ENCODE data around the gene CDK19. TPM values are rescaled to one million over a fixed set of nuclear protein-coding genes. Genes with fewer than 3 reads are reported as not detected.
"Not testable (repeated sequence)": the region's sequence is repeated elsewhere in the genome, so short reads cannot be mapped to it uniquely, and the experiment has no call there.

The CDK19 gene
- total and polyA plus RNA-seq, 2 experiments from 2014 or later: 7.7 to 10.1 TPM

GRCh38 chr6:110761371-110761770 is 53.9 kb downstream of the CDK19 start:
- H3K27ac ChIP-seq (ENCODE audit: low read depth): no peak overlapping the region
- H3K4me2 ChIP-seq: no peak overlapping the region
- ATAC-seq (no peak), DNase-seq (ENCODE audit: low spot score) (no peak)
- Mint-ChIP-seq H3K9me3 (no peaks in the 10 kb centered on the region), H3K4me3 (no peak overlapping the region), H3K27me3 (ENCODE audit: insufficient read depth, low read depth, poor library complexity) (no peaks in the 10 kb centered on the region), H3K4me1 (no peaks in the 10 kb centered on the region), H3K27ac (no peak overlapping the region), H3K36me3 (ENCODE audit: low read depth) (no peaks in the 10 kb centered on the region)
- no peaks in the 10 kb centered on the region for H3K4me1 ChIP-seq (ENCODE audit: insufficient read depth)
- no peaks in the 10 kb centered on the region for H3K36me3 ChIP-seq (ENCODE audit: insufficient read depth)
- no peaks in the 10 kb centered on the region; the same call in 1 of the 2 replicates for H3K79me2 ChIP-seq (replicated peaks; ENCODE audit: insufficient read depth)
- H3F3A ChIP-seq (replicated peaks; ENCODE audit: low read depth): no peaks in the 10 kb centered on the region
- H2AFZ ChIP-seq: no peak overlapping the region
- TF ChIP-seq ETS1 (IDR thresholded peaks at IDR 0.05) (no peak), CTCF (conservative IDR thresholded peaks at IDR 0.05; ENCODE audit: low read depth in 2 of 2) (no peak), JUNB (IDR thresholded peaks at IDR 0.05; ENCODE audit: unreplicated experiment) (no peak), CREB1 (CRISPR knock-in tag; IDR thresholded peaks at IDR 0.05; ENCODE audit: low read depth) (no peak)
- no peak overlapping the region for H3K4me3 ChIP-seq
- no peaks in the 10 kb centered on the region for H3K9me2 ChIP-seq (ENCODE audit: insufficient read depth)
- no peaks in the 10 kb centered on the region; the same call in 1 of the 2 replicates for H4K20me1 ChIP-seq (replicated peaks; ENCODE audit: insufficient read depth)
- no peaks in the 10 kb centered on the region for H3K27me3 ChIP-seq (ENCODE audit: insufficient read depth)

GRCh38 chr6:110760589-110760988 is 54.7 kb downstream of the CDK19 start:
- Mint-ChIP-seq H3K27ac (no peak overlapping the region), H3K27me3 (ENCODE audit: insufficient read depth, low read depth, poor library complexity) (no peaks in the 10 kb centered on the region)

GRCh38 chr6:110760098-110760497 is 55.2 kb downstream of the CDK19 start:
- not testable (repeated sequence) for H3K36me3 ChIP-seq (ENCODE audit: insufficient read depth); H3K9me3 Mint-ChIP-seq; H3K27me3 Mint-ChIP-seq (ENCODE audit: insufficient read depth, low read depth, poor library complexity); H3K4me3 Mint-ChIP-seq; DNase-seq (ENCODE audit: low spot score); H3K4me1 Mint-ChIP-seq; H3K27ac Mint-ChIP-seq; H2AFZ ChIP-seq; H3K36me3 Mint-ChIP-seq (ENCODE audit: low read depth); H3K27ac ChIP-seq (ENCODE audit: low read depth); H3K79me2 ChIP-seq (replicated peaks; ENCODE audit: insufficient read depth); H3K4me1 ChIP-seq (ENCODE audit: insufficient read depth); H3K4me3 ChIP-seq; H3K27me3 ChIP-seq (ENCODE audit: insufficient read depth); H3K4me2 ChIP-seq; H3F3A ChIP-seq (replicated peaks; ENCODE audit: low read depth); H3K9me2 ChIP-seq (ENCODE audit: insufficient read depth); ATAC-seq; H4K20me1 ChIP-seq (replicated peaks; ENCODE audit: insufficient read depth)

More at GRCh38 chr6:110760589-110760988, 54.7 kb downstream of the CDK19 start:
- ATAC-seq (no peak), DNase-seq (ENCODE audit: low spot score) (no peak)
- no peaks in the 10 kb centered on the region for H3K9me2 ChIP-seq (ENCODE audit: insufficient read depth)
- no peak overlapping the region for H3K4me3 ChIP-seq
- H3K79me2 ChIP-seq (replicated peaks; ENCODE audit: insufficient read depth): no peaks in the 10 kb centered on the region; the same call in 1 of the 2 replicates
- H3K27me3 ChIP-seq (ENCODE audit: insufficient read depth): no peaks in the 10 kb centered on the region
- TF ChIP-seq EZH2phosphoT487 (IDR thresholded peaks at IDR 0.05; ENCODE audit: unreplicated experiment): no peak
- H4K20me1 ChIP-seq (replicated peaks; ENCODE audit: insufficient read depth): no peaks in the 10 kb centered on the region; the same call in 1 of the 2 replicates
- H3K4me1 Mint-ChIP-seq: no peaks in the 10 kb centered on the region
- H3K4me2 ChIP-seq: no peak overlapping the region
- H3K27ac ChIP-seq (ENCODE audit: low read depth): no peak overlapping the region
- no peaks in the 10 kb centered on the region for H3K36me3 ChIP-seq (ENCODE audit: insufficient read depth)
- no peak overlapping the region for H2AFZ ChIP-seq
- H3F3A ChIP-seq (replicated peaks; ENCODE audit: low read depth): no peaks in the 10 kb centered on the region
- no peak overlapping the region for H3K4me3 Mint-ChIP-seq
- H3K4me1 ChIP-seq (ENCODE audit: insufficient read depth): no peaks in the 10 kb centered on the region
- no peaks in the 10 kb centered on the region for H3K9me3 Mint-ChIP-seq
- H3K36me3 Mint-ChIP-seq (ENCODE audit: low read depth): no peaks in the 10 kb centered on the region
